ENCODE measurements around the gene DSCAML1. TPM values are rescaled to one million over a fixed set of nuclear protein-coding genes. Genes with fewer than 3 reads are reported as not detected.

Gene DSCAML1
- total RNA-seq, 2 experiments from 2014 or later: not detected

- Histone ChIP-seq H2AFZ (ENCODE audit: low read length) (no peak overlapping the region), H3K36me3 (ENCODE audit: insufficient read depth, low read length) (peaks cover 86% of the 10 kb centered on the region), H3K4me1 (ENCODE audit: insufficient read depth, low read length, poor library complexity, severe bottlenecking) (no peaks in the 10 kb centered on the region), H4K20me1 (ENCODE audit: insufficient read depth, low read length) (no peaks in the 10 kb centered on the region), H3K4me2 (ENCODE audit: low read length) (no peak overlapping the region), H3K27ac (ENCODE audit: low read depth, low read length, poor library complexity, severe bottlenecking) (no peak overlapping the region), H3K9me3 (ENCODE audit: low read length) (no peaks in the 10 kb centered on the region), H3K4me3 (ENCODE audit: low read depth, low read length, poor library complexity, severe bottlenecking) (no peak overlapping the region), H3K9me2 (ENCODE audit: insufficient read depth, low read length) (no peaks in the 10 kb centered on the region), H3K79me2 (ENCODE audit: insufficient read depth, low read depth, low read length) (no peaks in the 10 kb centered on the region)
- CTCF ChIA-PET (ENCODE audit: unreplicated experiment): interaction anchor here (0.6 kb wide), 1 partner anchor 751 kb away, joined by 3 read pairs; no protein-coding TSS in a partner anchor
- no peak for DNase-seq (ENCODE audit: low spot score)
- no peak for TF ChIP-seq CTCF (conservative IDR thresholded peaks at IDR 0.05; ENCODE audit: low read length)
- no peak for TF ChIP-seq EZH2phosphoT487 (IDR thresholded peaks at IDR 0.05; ENCODE audit: borderline replicate concordance, low read depth, low read length)
- POLR2A ChIA-PET: interaction anchor here (1.2 kb wide), 1 partner anchor 20 kb away, joined by 3 read pairs; no protein-coding TSS in a partner anchor
- BruUV-seq (replicated peaks): no TSS peak
- intact Hi-C loops (cut with micrococcal nuclease; ENCODE audit: unreplicated experiment): no loop called here
Observed at GRCh38 chr11:117392979-117393378, 404.0 kb downstream of the DSCAML1 start.

GRCh38 chr11:117392001-117392690, 404.9 kb downstream of the DSCAML1 start:
- no TSS peak for BruUV-seq (replicated peaks)

More at GRCh38 chr11:117392001-117392690, 404.9 kb downstream of the DSCAML1 start:
- no peaks in the 10 kb centered on the region for H3K9me2 ChIP-seq (ENCODE audit: insufficient read depth, low read length)
- H3K9me3 ChIP-seq (ENCODE audit: low read length): no peaks in the 10 kb centered on the region
- POLR2A ChIA-PET: interaction anchor here (1.2 kb wide), 1 partner anchor 21 kb away, joined by 3 read pairs; no protein-coding TSS in a partner anchor
- H3K4me1 ChIP-seq (ENCODE audit: insufficient read depth, low read length, poor library complexity, severe bottlenecking): no peaks in the 10 kb centered on the region
- H3K4me2 ChIP-seq (ENCODE audit: low read length): no peak overlapping the region
- peaks cover 86% of the 10 kb centered on the region for H3K36me3 ChIP-seq (ENCODE audit: insufficient read depth, low read length)
- CTCF ChIA-PET (ENCODE audit: unreplicated experiment): interaction anchor here (0.6 kb wide), 1 partner anchor 750 kb away, joined by 3 read pairs; no protein-coding TSS in a partner anchor
- no peak overlapping the region for H2AFZ ChIP-seq (ENCODE audit: low read length)
- no peak overlapping the region for H3K27ac ChIP-seq (ENCODE audit: low read depth, low read length, poor library complexity, severe bottlenecking)
- H3K4me3 ChIP-seq (ENCODE audit: low read depth, low read length, poor library complexity, severe bottlenecking): no peak overlapping the region
- H4K20me1 ChIP-seq (ENCODE audit: insufficient read depth, low read length): no peaks in the 10 kb centered on the region
- H3K79me2 ChIP-seq (ENCODE audit: insufficient read depth, low read depth, low read length): no peaks in the 10 kb centered on the region
- no peak for DNase-seq (ENCODE audit: low spot score)
- TF ChIP-seq CTCF (conservative IDR thresholded peaks at IDR 0.05; ENCODE audit: low read length) (no peak), EZH2phosphoT487 (IDR thresholded peaks at IDR 0.05; ENCODE audit: borderline replicate concordance, low read depth, low read length) (no peak)
- intact Hi-C loops (cut with micrococcal nuclease; ENCODE audit: unreplicated experiment): no loop called here

All from OCI-LY7 (cell line).